WTC11 (cell line): ENCODE data around the gene ZNF205. TPM values are rescaled to one million over a fixed set of nuclear protein-coding genes. Genes with fewer than 3 reads are reported as not detected.
"Not testable (repeated sequence)": the region's sequence is repeated elsewhere in the genome, so short reads cannot be mapped to it uniquely, and the experiment has no call there.

Experiments
- ATAC-seq: fragments of 200-7000 bp; cut with Tn5 transposase; 2 replicates; pipeline ENCODE4 v1.10.0; 2021; ENCODE audit warnings: mild to moderate bottlenecking, moderate library complexity
- CTCF ChIA-PET: fragments of 300-600 bp; sonication (Branson Sonifier 250); formaldehyde crosslinking; loops from one replicate; lab custom pipeline; 2021; ENCODE audit warnings: antibody characterized with exemption; lab: Charles Lee
- POLR2A ChIA-PET: fragments of 350-600 bp; sonication (Branson Sonifier 250); formaldehyde crosslinking; loops from one replicate; lab custom pipeline; 2021; ENCODE audit warnings: antibody characterized with exemption; lab: Charles Lee
- DNase-seq: peaks from one replicate; pipeline ENCODE4 v3.0.0; 2021; ENCODE audit warnings: low spot score
- H3K27ac Mint-ChIP-seq: 2 replicates; pipeline ENCODE4 v1.8.0; 2021; ENCODE audit warnings: mixed read lengths
- H3K27me3 Mint-ChIP-seq: 2 replicates; pipeline ENCODE4 v1.8.0; 2021; ENCODE audit warnings: low read depth, mild to moderate bottlenecking, moderate library complexity, mixed read lengths
- H3K36me3 Mint-ChIP-seq: 2 replicates; pipeline ENCODE4 v1.8.0; 2021; ENCODE audit warnings: mixed read lengths
- H3K4me1 Mint-ChIP-seq: 2 replicates; pipeline ENCODE4 v1.8.0; 2022; ENCODE audit warnings: mixed read lengths
- H3K4me3 Mint-ChIP-seq: 2 replicates; pipeline ENCODE4 v1.8.0; 2021; ENCODE audit warnings: mild to moderate bottlenecking, moderate library complexity, mixed read lengths
- H3K9me3 Mint-ChIP-seq: 2 replicates; pipeline ENCODE4 v1.8.0; 2021; ENCODE audit warnings: mixed read lengths
- CBFB ChIP-seq: sonication (generic); formaldehyde crosslinking; IDR thresholded peaks from 2 replicates; pipeline ENCODE4 v1.8.1; 2022; ENCODE audit warnings: mild to moderate bottlenecking, low read depth, missing genetic modification reagents
- CREM ChIP-seq: sonication (generic); formaldehyde crosslinking; IDR thresholded peaks from 2 replicates; pipeline ENCODE4 v1.8.1; 2022; ENCODE audit warnings: mild to moderate bottlenecking, missing genetic modification reagents, moderate library complexity
- ETV6 ChIP-seq: sonication (generic); formaldehyde crosslinking; IDR thresholded peaks from 2 replicates; pipeline ENCODE4 v1.8.1; 2022; ENCODE audit warnings: mild to moderate bottlenecking, missing genetic modification reagents
- GRHL2 ChIP-seq: fragments of 250-450 bp; sonication (Bioruptor Pico); IDR thresholded peaks from 2 replicates; pipeline ENCODE4 v1.8.0; 2022; ENCODE audit warnings: mild to moderate bottlenecking, moderate library complexity; ENCODE audit not compliant: insufficient replicate concordance, severe bottlenecking
- NFYB ChIP-seq: sonication (generic); formaldehyde crosslinking; conservative IDR thresholded peaks from 2 replicates; pipeline ENCODE4 v1.8.0; 2022; ENCODE audit warnings: low read depth, missing genetic modification reagents
- NR1H2 ChIP-seq: sonication (generic); formaldehyde crosslinking; IDR thresholded peaks from 2 replicates; pipeline ENCODE4 v1.9.0; 2021; ENCODE audit warnings: mild to moderate bottlenecking, moderate library complexity, missing genetic modification reagents
- SMAD4 ChIP-seq: sonication (generic); formaldehyde crosslinking; IDR thresholded peaks from 2 replicates; pipeline ENCODE4 v1.8.0; 2022; ENCODE audit warnings: mild to moderate bottlenecking, missing genetic modification reagents
- SOX15 ChIP-seq: fragments of 250-450 bp; sonication (Bioruptor Pico); IDR thresholded peaks from 2 replicates; pipeline ENCODE4 v1.9.0; 2021; ENCODE audit warnings: mild to moderate bottlenecking
- TEAD4 ChIP-seq: sonication (generic); formaldehyde crosslinking; IDR thresholded peaks from 2 replicates; pipeline ENCODE4 v1.8.0; 2022; ENCODE audit warnings: mild to moderate bottlenecking, missing genetic modification reagents
- TP53 ChIP-seq: sonication (generic); formaldehyde crosslinking; IDR thresholded peaks from 2 replicates; pipeline ENCODE4 v1.8.1; 2023; ENCODE audit warnings: mild to moderate bottlenecking, missing genetic modification reagents
- ZNF263 ChIP-seq: sonication (generic); formaldehyde crosslinking; IDR thresholded peaks from 2 replicates; pipeline ENCODE4 v1.8.1; 2022; ENCODE audit warnings: low read depth, mild to moderate bottlenecking, moderate library complexity, missing genetic modification reagents
- ZNF317 ChIP-seq: sonication (generic); formaldehyde crosslinking; IDR thresholded peaks from 2 replicates; pipeline ENCODE4 v1.8.1; 2023; ENCODE audit warnings: low read depth, mild to moderate bottlenecking, moderate library complexity, missing genetic modification reagents, borderline replicate concordance
- ZNF396 ChIP-seq: fragments of 250-450 bp; sonication (Bioruptor Pico); IDR thresholded peaks from 2 replicates; pipeline ENCODE4 v1.8.0; 2021; ENCODE audit warnings: mild to moderate bottlenecking, moderate library complexity, borderline replicate concordance
- total RNA-seq: library from RNA; stranded (reverse); gene quantifications from 3 replicates; pipeline ENCODE4 v1.2.3, GENCODE V29; 2021
- TF ChIP-seq, protein P1 (sequence below): sonication (generic); formaldehyde crosslinking; IDR thresholded peaks from 2 replicates; pipeline ENCODE4 v1.8.0; 2022; ENCODE audit warnings: mild to moderate bottlenecking, missing genetic modification reagents
- TF ChIP-seq, protein P2 (sequence below): sonication (generic); formaldehyde crosslinking; IDR thresholded peaks from 2 replicates; pipeline ENCODE4 v1.8.1; 2023; ENCODE audit warnings: mild to moderate bottlenecking, missing genetic modification reagents, moderate library complexity
- TF ChIP-seq, protein P3 (sequence below): sonication (generic); formaldehyde crosslinking; IDR thresholded peaks from 2 replicates; pipeline ENCODE4 v1.8.0; 2022; ENCODE audit warnings: mild to moderate bottlenecking, missing genetic modification reagents
- TF ChIP-seq, protein P4 (sequence below): sonication (generic); formaldehyde crosslinking; IDR thresholded peaks from 2 replicates; pipeline ENCODE4 v1.8.1; 2023; ENCODE audit warnings: mild to moderate bottlenecking, missing genetic modification reagents
- TF ChIP-seq, protein P5 (sequence below): sonication (generic); formaldehyde crosslinking; IDR thresholded peaks from 2 replicates; pipeline ENCODE4 v1.8.0; 2023; ENCODE audit warnings: mild to moderate bottlenecking, missing genetic modification reagents
- TF ChIP-seq, protein P6 (sequence below): fragments of 250-450 bp; sonication (Bioruptor Pico); IDR thresholded peaks from 2 replicates; pipeline ENCODE4 v1.8.0; 2021; ENCODE audit warnings: mild to moderate bottlenecking

Gene ZNF205
- total RNA-seq, 1 experiment from 2014 or later, result 22.7 TPM

DNA sequence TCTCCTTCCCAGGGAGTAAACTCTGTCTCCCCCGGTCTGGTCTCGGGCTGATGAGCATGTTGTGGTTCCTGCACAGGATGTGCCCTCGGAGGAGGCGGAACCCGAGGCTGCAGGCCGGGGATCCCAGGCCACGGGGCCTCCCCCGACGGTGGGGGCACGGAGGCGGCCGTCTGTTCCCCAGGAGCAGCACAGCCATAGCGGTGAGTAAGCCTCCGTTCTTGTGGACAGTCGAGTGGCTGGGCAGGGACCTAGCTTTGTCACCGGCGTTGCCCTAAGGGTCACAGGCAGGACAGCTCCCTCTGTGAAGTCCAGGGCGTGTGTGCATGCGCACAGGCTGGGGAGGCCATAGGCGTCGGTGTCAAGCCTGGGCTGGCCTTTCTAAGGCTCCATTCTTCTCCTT is 26.0 kb downstream of the ZNF205 start:
- no peak overlapping the region for H3K4me3 Mint-ChIP-seq
- no peak for DNase-seq
- H3K27ac Mint-ChIP-seq, result no peak overlapping the region
- H3K4me1 Mint-ChIP-seq, result peaks cover 11% of the 10 kb centered on the region
- H3K36me3 Mint-ChIP-seq, result peaks cover 7% of the 10 kb centered on the region; the same call in 1 of the 2 replicates
- TF ChIP-seq ETV6 (CRISPR knock-in tag) (no peak), CREM (CRISPR knock-in tag) (no peak), NR1H2 (no peak), SOX15 (CRISPR knock-in tag) (no peak), TP53 (CRISPR knock-in tag) (no peak), TEAD4 (CRISPR knock-in tag) (no peak), NFYB (CRISPR knock-in tag) (no peak), CBFB (CRISPR knock-in tag) (no peak)
- TF ChIP-seq, protein P1, sequence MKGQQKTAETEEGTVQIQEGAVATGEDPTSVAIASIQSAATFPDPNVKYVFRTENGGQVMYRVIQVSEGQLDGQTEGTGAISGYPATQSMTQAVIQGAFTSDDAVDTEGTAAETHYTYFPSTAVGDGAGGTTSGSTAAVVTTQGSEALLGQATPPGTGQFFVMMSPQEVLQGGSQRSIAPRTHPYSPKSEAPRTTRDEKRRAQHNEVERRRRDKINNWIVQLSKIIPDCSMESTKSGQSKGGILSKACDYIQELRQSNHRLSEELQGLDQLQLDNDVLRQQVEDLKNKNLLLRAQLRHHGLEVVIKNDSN (CRISPR knock-in tag), result no peak
- TF ChIP-seq, protein P2, sequence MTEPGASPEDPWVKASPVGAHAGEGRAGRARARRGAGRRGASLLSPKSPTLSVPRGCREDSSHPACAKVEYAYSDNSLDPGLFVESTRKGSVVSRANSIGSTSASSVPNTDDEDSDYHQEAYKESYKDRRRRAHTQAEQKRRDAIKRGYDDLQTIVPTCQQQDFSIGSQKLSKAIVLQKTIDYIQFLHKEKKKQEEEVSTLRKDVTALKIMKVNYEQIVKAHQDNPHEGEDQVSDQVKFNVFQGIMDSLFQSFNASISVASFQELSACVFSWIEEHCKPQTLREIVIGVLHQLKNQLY, result no peak
- TF ChIP-seq, protein P3, sequence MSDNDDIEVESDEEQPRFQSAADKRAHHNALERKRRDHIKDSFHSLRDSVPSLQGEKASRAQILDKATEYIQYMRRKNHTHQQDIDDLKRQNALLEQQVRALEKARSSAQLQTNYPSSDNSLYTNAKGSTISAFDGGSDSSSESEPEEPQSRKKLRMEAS (CRISPR knock-in tag), result no peak
- TF ChIP-seq, protein P4, sequence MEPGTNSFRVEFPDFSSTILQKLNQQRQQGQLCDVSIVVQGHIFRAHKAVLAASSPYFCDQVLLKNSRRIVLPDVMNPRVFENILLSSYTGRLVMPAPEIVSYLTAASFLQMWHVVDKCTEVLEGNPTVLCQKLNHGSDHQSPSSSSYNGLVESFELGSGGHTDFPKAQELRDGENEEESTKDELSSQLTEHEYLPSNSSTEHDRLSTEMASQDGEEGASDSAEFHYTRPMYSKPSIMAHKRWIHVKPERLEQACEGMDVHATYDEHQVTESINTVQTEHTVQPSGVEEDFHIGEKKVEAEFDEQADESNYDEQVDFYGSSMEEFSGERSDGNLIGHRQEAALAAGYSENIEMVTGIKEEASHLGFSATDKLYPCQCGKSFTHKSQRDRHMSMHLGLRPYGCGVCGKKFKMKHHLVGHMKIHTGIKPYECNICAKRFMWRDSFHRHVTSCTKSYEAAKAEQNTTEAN (CRISPR knock-in tag), result no peak
- no peak for ATAC-seq
- POLR2A ChIA-PET, result no interaction called here
- CTCF ChIA-PET, result interaction anchor here (1.0 to 1.2 kb wide), 2 partner anchors 9 to 12 kb away, joined by 3 to 4 read pairs; no protein-coding TSS in a partner anchor
- no peaks in the 10 kb centered on the region for H3K27me3 Mint-ChIP-seq
- H3K9me3 Mint-ChIP-seq, result no peaks in the 10 kb centered on the region

DNA sequence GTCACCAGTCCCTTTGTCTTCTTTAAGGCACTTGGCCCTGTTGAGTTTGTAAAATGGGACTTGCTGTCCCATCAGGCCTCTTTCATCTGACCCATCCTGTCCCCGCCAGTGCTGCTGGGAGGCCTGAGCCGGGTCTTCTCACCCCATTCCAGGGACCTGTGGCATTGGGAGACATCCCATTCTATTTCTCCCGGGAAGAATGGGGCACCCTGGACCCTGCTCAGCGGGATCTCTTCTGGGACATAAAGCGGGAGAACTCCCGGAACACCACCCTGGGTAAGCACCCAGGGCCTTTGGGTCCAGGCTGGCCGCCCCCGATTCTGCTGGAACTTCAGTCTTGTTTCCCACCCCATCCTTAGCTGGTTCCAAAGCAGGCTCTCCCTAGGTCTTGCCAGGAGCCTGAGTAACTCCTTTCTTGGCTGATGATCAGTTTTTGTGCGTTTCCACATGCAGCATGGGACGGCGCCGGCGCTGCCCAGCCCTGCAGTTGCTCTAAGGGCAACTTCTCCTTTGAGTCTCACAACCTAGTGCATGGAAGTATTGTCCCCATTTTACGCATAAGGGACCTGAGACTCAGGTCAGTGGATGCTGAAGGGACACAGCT is 26.5 kb downstream of the ZNF205 start:
- Mint-ChIP-seq H3K4me1 (peaks cover 9% of the 10 kb centered on the region; the same call in 1 of the 2 replicates), H3K27me3 (no peaks in the 10 kb centered on the region), H3K27ac (no peak overlapping the region), H3K36me3 (peaks cover 7% of the 10 kb centered on the region; the same call in 1 of the 2 replicates), H3K4me3 (no peak overlapping the region), H3K9me3 (no peaks in the 10 kb centered on the region)
- no peak for ATAC-seq
- DNase-seq, result no peak
- ChIA-PET CTCF (interaction anchor here (1.1 kb wide), 1 partner anchor 9 kb away, joined by 5 read pairs; no protein-coding TSS in a partner anchor), POLR2A (no interaction called here)
- no peak for TF ChIP-seq SMAD4 (CRISPR knock-in tag)
- TF ChIP-seq, protein P5, sequence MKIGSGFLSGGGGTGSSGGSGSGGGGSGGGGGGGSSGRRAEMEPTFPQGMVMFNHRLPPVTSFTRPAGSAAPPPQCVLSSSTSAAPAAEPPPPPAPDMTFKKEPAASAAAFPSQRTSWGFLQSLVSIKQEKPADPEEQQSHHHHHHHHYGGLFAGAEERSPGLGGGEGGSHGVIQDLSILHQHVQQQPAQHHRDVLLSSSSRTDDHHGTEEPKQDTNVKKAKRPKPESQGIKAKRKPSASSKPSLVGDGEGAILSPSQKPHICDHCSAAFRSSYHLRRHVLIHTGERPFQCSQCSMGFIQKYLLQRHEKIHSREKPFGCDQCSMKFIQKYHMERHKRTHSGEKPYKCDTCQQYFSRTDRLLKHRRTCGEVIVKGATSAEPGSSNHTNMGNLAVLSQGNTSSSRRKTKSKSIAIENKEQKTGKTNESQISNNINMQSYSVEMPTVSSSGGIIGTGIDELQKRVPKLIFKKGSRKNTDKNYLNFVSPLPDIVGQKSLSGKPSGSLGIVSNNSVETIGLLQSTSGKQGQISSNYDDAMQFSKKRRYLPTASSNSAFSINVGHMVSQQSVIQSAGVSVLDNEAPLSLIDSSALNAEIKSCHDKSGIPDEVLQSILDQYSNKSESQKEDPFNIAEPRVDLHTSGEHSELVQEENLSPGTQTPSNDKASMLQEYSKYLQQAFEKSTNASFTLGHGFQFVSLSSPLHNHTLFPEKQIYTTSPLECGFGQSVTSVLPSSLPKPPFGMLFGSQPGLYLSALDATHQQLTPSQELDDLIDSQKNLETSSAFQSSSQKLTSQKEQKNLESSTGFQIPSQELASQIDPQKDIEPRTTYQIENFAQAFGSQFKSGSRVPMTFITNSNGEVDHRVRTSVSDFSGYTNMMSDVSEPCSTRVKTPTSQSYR (CRISPR knock-in tag), result no peak
- TF ChIP-seq GRHL2 (CRISPR knock-in tag), result no peak
- no peak for TF ChIP-seq ZNF263 (CRISPR knock-in tag)
- no peak for TF ChIP-seq ZNF317 (CRISPR knock-in tag)
- TF ChIP-seq ZNF396, result no peak
- TF ChIP-seq, protein P6, sequence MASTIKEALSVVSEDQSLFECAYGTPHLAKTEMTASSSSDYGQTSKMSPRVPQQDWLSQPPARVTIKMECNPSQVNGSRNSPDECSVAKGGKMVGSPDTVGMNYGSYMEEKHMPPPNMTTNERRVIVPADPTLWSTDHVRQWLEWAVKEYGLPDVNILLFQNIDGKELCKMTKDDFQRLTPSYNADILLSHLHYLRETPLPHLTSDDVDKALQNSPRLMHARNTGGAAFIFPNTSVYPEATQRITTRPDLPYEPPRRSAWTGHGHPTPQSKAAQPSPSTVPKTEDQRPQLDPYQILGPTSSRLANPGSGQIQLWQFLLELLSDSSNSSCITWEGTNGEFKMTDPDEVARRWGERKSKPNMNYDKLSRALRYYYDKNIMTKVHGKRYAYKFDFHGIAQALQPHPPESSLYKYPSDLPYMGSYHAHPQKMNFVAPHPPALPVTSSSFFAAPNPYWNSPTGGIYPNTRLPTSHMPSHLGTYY (CRISPR knock-in tag), result no peak
- no peak for TF ChIP-seq TEAD4 (CRISPR knock-in tag)
- TF ChIP-seq ETV6 (CRISPR knock-in tag), result no peak

DNA sequence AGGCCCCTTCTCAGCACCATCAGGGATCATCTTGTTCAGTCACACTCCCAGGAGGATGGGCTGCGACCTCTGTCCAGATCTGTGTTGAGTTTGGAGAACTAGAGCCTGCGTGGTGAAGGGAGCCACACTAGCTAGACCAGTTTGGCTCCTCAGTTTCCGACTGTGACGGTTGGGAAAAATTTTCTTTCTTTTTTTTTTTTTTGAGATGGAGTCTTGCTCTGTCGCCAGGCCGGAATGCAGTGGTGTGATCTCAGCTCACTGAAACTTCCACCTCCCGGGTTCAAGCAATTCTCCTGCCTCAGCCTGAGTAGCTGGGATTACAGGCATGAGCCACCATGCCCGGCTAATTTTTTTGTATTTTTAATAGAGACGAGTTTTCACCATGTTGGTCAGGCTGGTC is 27.2 kb downstream of the ZNF205 start:
- POLR2A ChIA-PET, H3K27me3 Mint-ChIP-seq, H3K36me3 Mint-ChIP-seq, DNase-seq, H3K9me3 Mint-ChIP-seq, ATAC-seq, H3K4me3 Mint-ChIP-seq, H3K4me1 Mint-ChIP-seq, H3K27ac Mint-ChIP-seq: not testable (repeated sequence)
- CTCF ChIA-PET, result interaction anchor here (1.1 to 1.3 kb wide), 2 partner anchors 10 to 11 kb away, joined by 4 to 5 read pairs; no protein-coding TSS in a partner anchor
